Stimulated activated CD4-positive, alpha-beta T cell treated with anti-CD3 and anti-CD28 coated beads, Interleukin-1b, Interleukin-23, amount 100 ng/mL, for 24 hours (primary cell): Measurements from ENCODE around the gene C11orf86.
"Not testable (repeated sequence)": the region's sequence is repeated elsewhere in the genome, so short reads cannot be mapped to it uniquely, and the experiment has no call there.

Experiments used
- DNase-seq, 4 experiments: peaks; one replicate each; pipeline ENCODE4 v3.0.0-alpha.2; 2020; ENCODE audit warnings: low read depth in 4 of 4, low spot score in 1 of 4

Gene C11orf86

GRCh38 chr11:66988741-66989140 lies 13.6 kb downstream of the C11orf86 start:
- not testable (repeated sequence) for DNase-seq

DNA sequence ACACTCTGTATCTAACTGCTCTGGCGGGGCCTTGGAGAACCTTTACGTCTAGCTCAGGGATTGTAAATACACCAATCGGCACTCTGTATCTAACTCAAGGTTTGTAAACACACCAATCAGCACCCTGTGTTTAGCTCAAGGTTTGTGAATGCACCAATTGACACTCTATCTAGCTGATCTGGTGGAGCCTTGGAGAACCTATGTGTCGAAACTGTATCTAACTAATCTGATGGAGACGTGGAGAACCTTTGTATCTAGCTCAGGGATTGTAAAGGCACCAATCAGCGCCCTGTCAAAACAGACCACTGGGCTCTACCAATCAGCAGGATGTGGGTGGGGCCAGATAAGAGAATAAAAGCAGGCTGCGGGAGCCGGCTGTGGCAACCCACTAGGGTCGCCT lies 14.3 kb downstream of the C11orf86 start:
- DNase-seq = not testable (repeated sequence)

DNA sequence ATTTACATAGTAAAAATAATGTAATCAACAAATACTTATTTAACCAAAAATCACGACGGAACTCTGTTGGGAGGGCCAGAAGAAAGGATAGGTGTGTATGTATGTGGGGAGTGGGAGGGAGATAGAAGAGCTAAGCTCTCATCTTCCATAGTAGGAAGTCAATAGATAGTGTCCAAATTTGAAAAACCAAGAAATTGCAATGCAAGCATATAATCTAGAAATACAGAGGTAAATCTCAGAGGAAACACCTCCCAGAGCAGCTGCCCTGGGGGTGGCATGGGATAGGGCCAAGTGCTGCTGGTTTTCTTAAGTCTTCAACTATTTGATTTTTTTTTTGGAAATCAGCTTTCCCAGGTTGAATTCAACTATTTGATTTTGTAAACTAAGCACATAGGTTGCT lies 16.9 kb downstream of the C11orf86 start:
- no peak for DNase-seq

- no peak for DNase-seq
These were observed 21.6 kb downstream of the C11orf86 start for GRCh38 chr11:66996609-66997273.

GRCh38 chr11:66999555-66999954 lies 24.5 kb downstream of the C11orf86 start:
- no peak for DNase-seq

GRCh38 chr11:67001332-67001731 lies 26.2 kb downstream of the C11orf86 start:
- no peak for DNase-seq

GRCh38 chr11:67002297-67002913 lies 27.3 kb downstream of the C11orf86 start:
- no peak for DNase-seq

- DNase-seq = no peak
These were observed 27.9 kb downstream of the C11orf86 start for GRCh38 chr11:67002921-67003411.

DNA sequence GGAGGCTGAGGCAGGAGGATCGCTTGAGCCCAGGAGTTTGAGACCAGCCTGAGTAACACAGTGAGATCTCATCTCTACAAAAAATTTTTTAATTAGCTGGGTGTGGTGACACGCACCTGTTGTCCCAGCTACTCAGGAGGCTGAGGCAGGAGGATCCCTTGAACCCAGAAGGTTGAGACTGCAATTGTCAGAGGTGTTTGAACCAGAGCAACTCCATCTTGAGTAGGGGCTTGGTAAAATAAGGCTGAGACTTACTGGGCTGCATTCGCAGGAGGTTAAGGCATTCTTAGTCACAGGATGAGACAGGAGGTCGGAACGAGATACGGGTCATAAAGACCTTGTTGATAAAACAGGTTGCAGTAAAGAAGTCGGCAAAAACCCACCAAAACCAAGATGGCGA lies 30.1 kb downstream of the C11orf86 start:
- not testable (repeated sequence) for DNase-seq

GRCh38 chr11:67006029-67006884 lies 31.2 kb downstream of the C11orf86 start:
- DNase-seq = no peak

DNA sequence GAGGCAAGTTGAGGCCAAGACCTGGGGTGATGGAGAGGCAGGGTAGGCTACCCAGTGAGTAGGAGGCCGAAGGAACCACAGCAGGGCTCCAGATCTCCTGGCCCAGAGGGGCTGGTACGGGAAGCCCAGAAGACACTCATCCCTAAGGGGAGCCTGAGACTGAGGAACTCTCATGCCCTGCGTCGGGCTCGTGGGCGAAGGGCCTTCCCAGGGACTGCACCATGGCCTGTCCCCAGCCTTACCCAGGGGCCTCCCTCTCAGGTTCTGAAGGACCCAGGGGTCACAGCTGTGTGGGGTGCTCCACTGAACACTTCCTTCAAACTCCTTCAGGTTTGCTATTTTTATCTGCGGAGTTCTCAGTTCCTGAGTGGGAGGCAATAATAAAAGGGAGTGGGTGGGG lies 32.0 kb downstream of the C11orf86 start:
- no peak for DNase-seq

- DNase-seq = no peak
These were observed 35.3 kb downstream of the C11orf86 start for GRCh38 chr11:67010296-67010905.

DNA sequence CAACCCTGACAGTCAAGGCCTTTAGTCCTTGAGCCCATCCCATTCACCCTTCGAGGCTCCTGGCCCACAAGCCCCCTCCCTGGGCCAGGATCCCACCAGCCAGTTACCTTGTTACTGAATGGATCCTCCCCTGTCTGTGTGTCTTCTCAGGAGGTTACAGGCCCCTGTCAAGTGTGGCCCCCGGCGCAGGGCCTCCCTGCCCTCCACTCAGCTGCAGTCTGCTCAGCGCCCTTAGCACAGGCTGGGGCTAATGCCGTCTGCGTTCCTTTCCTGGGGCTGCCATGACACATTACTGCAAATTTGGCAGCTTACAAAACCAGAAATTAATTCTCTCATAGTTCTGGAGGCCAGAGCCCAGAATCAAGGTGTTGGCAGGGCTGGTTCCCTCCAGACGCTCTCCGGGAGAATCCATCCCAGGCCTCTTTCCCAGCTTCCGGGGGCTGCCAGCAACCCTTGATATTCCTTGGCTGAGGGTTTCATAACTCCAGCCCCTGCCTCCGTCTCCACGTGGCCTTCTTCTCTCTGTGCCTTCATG lies 38.5 kb downstream of the C11orf86 start:
- DNase-seq = no peak

GRCh38 chr11:67014343-67014742 lies 39.2 kb downstream of the C11orf86 start:
- DNase-seq = no peak

DNA sequence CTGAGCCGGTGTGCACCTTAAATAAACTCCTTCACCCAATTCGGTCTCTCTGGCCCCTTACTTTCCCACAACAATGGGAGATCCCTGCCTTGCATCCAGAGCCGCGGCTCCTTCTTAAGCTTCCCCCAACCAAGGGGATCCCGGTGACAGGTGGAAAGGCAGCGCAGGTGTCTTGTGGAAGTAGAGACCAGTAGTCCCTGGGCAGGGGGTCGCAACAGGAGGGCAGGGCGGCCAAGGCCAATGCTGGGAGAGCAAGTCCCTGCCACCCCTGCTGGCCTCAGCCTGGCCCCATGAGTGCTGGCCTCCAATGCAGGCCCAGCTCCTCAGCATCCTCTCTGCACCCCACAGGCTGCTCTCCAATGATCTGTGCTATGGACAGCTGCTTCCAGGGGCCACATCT lies 39.9 kb downstream of the C11orf86 start:
- DNase-seq = no peak

DNA sequence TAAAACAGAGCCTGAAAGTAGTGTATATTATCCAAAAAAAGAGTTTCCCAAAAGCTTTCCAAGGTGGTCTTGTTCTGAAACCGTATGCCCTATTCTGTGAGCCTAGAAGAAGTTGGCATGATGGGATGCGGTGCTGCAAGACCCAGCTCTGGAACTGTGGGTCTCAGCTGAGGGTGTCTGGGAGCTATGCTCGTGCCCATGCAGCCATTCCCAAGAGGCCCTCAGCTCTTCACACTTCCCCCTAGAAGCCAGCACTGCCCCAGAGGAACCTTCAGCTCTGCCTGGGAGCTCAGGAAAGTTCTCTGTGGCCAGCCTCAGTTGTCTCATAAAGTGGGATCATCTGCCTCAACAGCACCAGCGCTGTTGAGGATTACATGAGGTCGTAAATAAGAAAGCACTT lies 41.4 kb downstream of the C11orf86 start:
- DNase-seq = no peak

- no peak for DNase-seq
These were observed 45.8 kb downstream of the C11orf86 start for GRCh38 chr11:67020949-67021348.

GRCh38 chr11:67022341-67022933 lies 47.3 kb downstream of the C11orf86 start:
- no peak for DNase-seq

DNA sequence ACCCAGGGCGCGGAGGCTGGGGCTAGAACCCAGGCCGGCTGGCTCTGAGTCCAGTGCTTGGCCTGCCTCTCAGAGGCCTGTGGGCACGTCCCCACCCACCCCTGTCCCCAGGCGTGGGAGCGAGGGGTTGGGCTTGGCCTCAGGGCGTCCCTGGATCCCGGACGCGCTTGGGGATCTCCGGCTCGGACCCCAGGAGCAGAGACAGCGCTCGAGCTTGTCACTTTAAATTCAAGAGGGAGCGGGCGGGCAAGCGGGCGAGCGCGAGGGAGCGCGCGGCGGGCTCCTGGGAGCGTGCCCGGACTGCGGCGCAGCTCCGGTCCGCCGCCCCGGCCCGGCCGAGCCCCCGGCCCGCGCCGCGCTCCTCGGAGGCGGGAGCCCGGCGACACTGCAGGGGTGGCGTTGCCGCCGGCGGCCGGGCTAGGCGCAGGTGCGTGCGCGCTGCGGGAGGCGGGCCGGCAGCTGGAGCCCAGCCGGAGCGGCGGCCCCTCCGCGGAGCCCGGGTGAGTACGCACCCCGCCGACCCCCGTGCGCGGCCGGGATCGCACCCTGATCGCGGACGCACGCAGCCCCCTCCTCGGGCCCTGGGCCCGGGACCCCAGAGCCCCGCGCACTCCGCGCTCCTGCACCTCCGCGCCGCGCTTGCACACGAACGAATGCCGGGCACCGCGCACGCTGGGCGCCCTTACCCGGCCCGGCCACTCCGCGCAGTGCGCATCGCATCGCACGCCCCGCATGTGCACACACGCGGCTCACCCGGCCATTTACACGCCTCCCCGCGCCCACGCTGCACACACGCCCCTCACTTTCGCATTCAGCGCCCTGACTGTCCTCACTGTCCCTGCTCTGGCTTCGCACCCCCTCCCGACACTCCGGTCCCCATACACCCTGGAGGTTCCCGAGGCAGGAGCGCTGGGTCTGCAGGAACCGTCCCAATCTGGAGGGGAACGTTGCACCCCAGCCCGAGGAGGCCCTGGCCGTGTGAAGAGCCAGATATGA lies 48.2 kb downstream of the C11orf86 start, which contains the start of gene SYT12:
Gene SYT12 (plus strand): TSS at position 174 of the 996 bp plus-strand sequence. CDS start 7,011 bp downstream, outside the sequence.
- no peak for DNase-seq
